SK-N-SH (cell line): ENCODE results near the gene PIP5K1B. TPM values are rescaled to one million over a fixed set of nuclear protein-coding genes. Genes with fewer than 3 reads are reported as not detected.

Experiments
- CTCF ChIA-PET: fragments of 300-600, 350-600 bp; formaldehyde crosslinking; extraction: SDS; loops from one replicate; lab custom pipeline; 2021; lab: Yijun Ruan, JAX
- POLR2A ChIA-PET: fragments of 350-600 bp; sonication (Branson Sonifier 250); formaldehyde crosslinking; extraction: SDS; loops from one replicate; lab custom pipeline; 2020; ENCODE audit warnings: antibody characterized with exemption, inconsistent platforms; lab: Yijun Ruan, JAX
- DNase-seq: peaks from one replicate; pipeline ENCODE4 v3.0.0; 2012
- H2AFZ ChIP-seq: fragments of 200-600 bp; sonication (generic); 2 replicates; pipeline ENCODE4 v1.8.1; 2016; ENCODE audit warnings: antibody characterized with exemption, mild to moderate bottlenecking, low read depth
- H3F3A ChIP-seq: fragments of 200-600 bp; sonication (generic); replicated peaks from 2 replicates; pipeline ENCODE3; 2016; ENCODE audit warnings: antibody characterized with exemption, mild to moderate bottlenecking; ENCODE audit not compliant: insufficient read depth
- H3K27ac ChIP-seq, 2 experiments: fragments of 200-500 bp in 1 of 2; fragments of 200-600 bp in 1 of 2; sonication (Bioruptor generic) in 1 of 2; sonication (generic), shearing (Covaris generic) in 1 of 2; 2 replicates each; pipeline versions ENCODE4 v1.5.1 to v1.6.1; 2014 to 2016; ENCODE audit warnings: low read depth in 2 of 2, inconsistent platforms in 1 of 2, low read length in 1 of 2, mild to moderate bottlenecking in 1 of 2, mixed read lengths in 1 of 2
- H3K27me3 ChIP-seq: fragments of 200-600 bp; sonication (generic), shearing (Covaris generic); 2 replicates; pipeline ENCODE4 v1.6.1; 2016; ENCODE audit warnings: mixed run types; ENCODE audit not compliant: insufficient read depth
- H3K36me3 ChIP-seq, 2 experiments: fragments of 200-500 bp in 1 of 2; fragments of 200-600 bp in 1 of 2; sonication (Bioruptor generic) in 1 of 2; sonication (generic) in 1 of 2; replicated peaks in 1 of 2; 2 replicates each; pipeline versions ENCODE3 to v1.5.1; 2014 to 2016; ENCODE audit warnings: low read length in 1 of 2, mild to moderate bottlenecking in 1 of 2; ENCODE audit not compliant: insufficient read depth in 2 of 2, control insufficient read depth in 1 of 2
- H3K4me1 ChIP-seq, 2 experiments: fragments of 200-500 bp in 1 of 2; fragments of 200-600 bp in 1 of 2; sonication (Bioruptor generic) in 1 of 2; sonication (generic), shearing (Covaris generic) in 1 of 2; 2 replicates each; pipeline versions ENCODE4 v1.5.1 to v1.6.1; 2014 to 2016; ENCODE audit warnings: low read depth in 1 of 2, low read length in 1 of 2, mixed run types in 1 of 2; ENCODE audit not compliant: insufficient read depth in 2 of 2, control insufficient read depth in 1 of 2
- H3K4me2 ChIP-seq: fragments of 200-600 bp; sonication (generic), shearing (Covaris generic); 2 replicates; pipeline ENCODE4 v1.6.1; 2017; ENCODE audit warnings: mixed run types
- H3K4me3 ChIP-seq, 2 experiments: fragments of 200-500 bp in 1 of 2; fragments of 200-600 bp in 1 of 2; sonication (Bioruptor generic) in 1 of 2; sonication (generic), shearing (Covaris generic) in 1 of 2; 2 replicates each; pipeline versions ENCODE4 v1.5.1 to v1.8.1; 2014 to 2016; ENCODE audit warnings: low read depth in 2 of 2, inconsistent platforms in 1 of 2, low read length in 1 of 2, mild to moderate bottlenecking in 1 of 2, mixed read lengths in 1 of 2, moderate library complexity in 1 of 2
- H3K79me2 ChIP-seq: fragments of 200-600 bp; sonication (generic); 2 replicates; pipeline ENCODE4 v1.8.1; 2017; ENCODE audit warnings: mild to moderate bottlenecking; ENCODE audit not compliant: insufficient read depth
- H3K9ac ChIP-seq: fragments of 200-600 bp; sonication (generic); 2 replicates; pipeline ENCODE4 v1.6.1; 2017; ENCODE audit warnings: mixed run types
- H3K9me2 ChIP-seq: fragments of 200-600 bp; sonication (generic); 2 replicates; pipeline ENCODE4 v1.6.1; 2017; ENCODE audit warnings: mixed run types
- H3K9me3 ChIP-seq: fragments of 200-600 bp; sonication (generic); 2 replicates; pipeline ENCODE4 v1.6.1; 2017; ENCODE audit warnings: mixed run types, mild to moderate bottlenecking, moderate library complexity
- H4K20me1 ChIP-seq: fragments of 200-600 bp; sonication (generic); 2 replicates; pipeline ENCODE4 v1.6.1; 2017; ENCODE audit warnings: mild to moderate bottlenecking, mixed run types; ENCODE audit not compliant: insufficient read depth
- CHD2 ChIP-seq: fragments of 150-350 bp; IDR thresholded peaks from 2 replicates; pipeline ENCODE4 v1.6.1; 2018; ENCODE audit warnings: low read length; ENCODE audit not compliant: partially characterized antibody
- EP300 ChIP-seq, 2 experiments: IDR thresholded peaks; 2 replicates each; pipeline versions ENCODE4 v1.4.0 to v1.6.1; 2012; ENCODE audit warnings: borderline replicate concordance in 1 of 2, low read depth in 1 of 2, low read length in 1 of 2
- GABPA ChIP-seq: IDR thresholded peaks from 2 replicates; pipeline ENCODE4 v1.4.0; 2012; ENCODE audit warnings: low read depth, mild to moderate bottlenecking
- GATA2 ChIP-seq: sonication (generic); formaldehyde crosslinking; IDR thresholded peaks from 2 replicates; pipeline ENCODE4 v1.5.0; 2020; ENCODE audit warnings: mild to moderate bottlenecking, missing genetic modification reagents
- JUND ChIP-seq: IDR thresholded peaks from 2 replicates; pipeline ENCODE4 v1.4.0; 2012
- MXI1 ChIP-seq: IDR thresholded peaks from 2 replicates; pipeline ENCODE4 v1.6.1; 2012; ENCODE audit warnings: mild to moderate bottlenecking, low read depth, low read length, improper control_type of control experiment
- NFIC ChIP-seq: IDR thresholded peaks from 2 replicates; pipeline ENCODE4 v1.4.0; 2012; ENCODE audit warnings: borderline replicate concordance
- POLR2AphosphoS5 ChIP-seq: IDR thresholded peaks from 2 replicates; pipeline ENCODE4 v1.6.1; 2012; ENCODE audit warnings: low read depth, low read length
- RAD21 ChIP-seq: IDR thresholded peaks from 2 replicates; pipeline ENCODE4 v1.6.1; 2012; ENCODE audit warnings: mild to moderate bottlenecking, low read length
- RCOR1 ChIP-seq: fragments of 150-350 bp; IDR thresholded peaks from 2 replicates; pipeline ENCODE4 v1.6.1; 2017; ENCODE audit warnings: antibody characterized with exemption, low read length
- REST ChIP-seq: IDR thresholded peaks from 2 replicates; pipeline ENCODE4 v1.6.1; 2012; ENCODE audit warnings: mild to moderate bottlenecking, low read depth, low read length, moderate library complexity
- RFX5 ChIP-seq: IDR thresholded peaks from 2 replicates; pipeline ENCODE4 v1.6.1; 2012; ENCODE audit warnings: mild to moderate bottlenecking, improper control_type of control experiment, low read length
- SIN3A ChIP-seq: IDR thresholded peaks from 2 replicates; pipeline ENCODE4 v1.6.1; 2012; ENCODE audit warnings: low read depth, mild to moderate bottlenecking, low read length, moderate library complexity, borderline replicate concordance
- TAF1 ChIP-seq: IDR thresholded peaks from 2 replicates; pipeline ENCODE4 v1.6.1; 2012; ENCODE audit warnings: low read depth, mild to moderate bottlenecking, low read length, moderate library complexity, borderline replicate concordance
- TCF12 ChIP-seq: IDR thresholded peaks from 2 replicates; pipeline ENCODE4 v1.4.0; 2012
- WGBS: methylation state at CpG from one replicate; pipeline ENCODE4 v1.1.6; 2017; ENCODE audit warnings: low lambda C conversion rate; 5-methylcytosine and 5-hydroxymethylcytosine counted together
- polyA plus RNA-seq, 3 experiments: library from polyadenylated mRNA; depleted of rRNA; stranded (reverse); fragments of >200 nt; gene quantifications; 2 replicates each; pipeline ENCODE4 v1.2.3, GENCODE V29; 2012
- TF ChIP-seq, protein P1 (sequence below): fragments of 150-350 bp; IDR thresholded peaks from 2 replicates; pipeline ENCODE4 v1.6.1; 2017; ENCODE audit warnings: antibody characterized with exemption, low read length, low read depth, borderline replicate concordance
- TF ChIP-seq, protein P2 (sequence below): fragments of 150-350 bp; IDR thresholded peaks from 2 replicates; pipeline ENCODE4 v1.6.1; 2016; ENCODE audit warnings: mild to moderate bottlenecking, low read depth, low read length
- TF ChIP-seq, protein P3 (sequence below): IDR thresholded peaks from 2 replicates; pipeline ENCODE4 v1.4.0; 2012; ENCODE audit warnings: low read depth

The PIP5K1B gene
- polyA plus RNA-seq, 1 of the 3 experiments (the other 2 are of a cell fraction): not detected

DNA sequence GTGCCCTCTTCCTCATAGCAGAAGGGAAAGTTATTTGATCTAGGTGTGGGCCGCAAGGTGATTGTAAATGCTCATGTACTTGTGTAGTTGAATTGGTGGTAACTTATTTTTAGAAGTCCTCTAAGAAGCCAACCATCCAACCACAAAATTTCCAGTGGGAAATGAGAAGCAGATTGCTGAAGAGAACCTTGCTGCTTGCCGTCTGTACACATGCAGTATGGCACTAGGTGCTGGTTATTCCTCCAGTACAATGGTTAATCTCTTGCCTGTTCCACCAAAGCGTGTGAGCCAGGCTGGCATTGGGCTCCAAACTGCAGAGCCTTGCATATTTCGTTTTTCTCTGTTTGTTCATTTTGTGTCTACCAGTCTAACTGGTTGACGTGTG is 28.0 kb downstream of the PIP5K1B start:
- Histone ChIP-seq H3K9me3 (no peaks in the 10 kb centered on the region), H3K9ac (no peak overlapping the region)
- WGBS: 4% methylated on average over 5 of the region's 5 CpGs

More for the DNA sequence above, 28.0 kb downstream of the PIP5K1B start:
- Histone ChIP-seq H3K36me3 (no peaks in the 10 kb centered on the region), H2AFZ (no peak overlapping the region), H3K9me2 (no peaks in the 10 kb centered on the region), H3K27ac (no peak overlapping the region), H3K4me3 (no peak overlapping the region), H3K4me2 (no peak overlapping the region), H3K27me3 (no peaks in the 10 kb centered on the region), H3F3A (no peaks in the 10 kb centered on the region), H3K4me1 (no peaks in the 10 kb centered on the region), H4K20me1 (no peaks in the 10 kb centered on the region), H3K79me2 (no peaks in the 10 kb centered on the region)
- POLR2A ChIA-PET: no interaction called here
- no peak for DNase-seq
- no peak for TF ChIP-seq MXI1
- TF ChIP-seq JUND: no peak
- TF ChIP-seq TCF12: no peak
- no peak for TF ChIP-seq RAD21
- TF ChIP-seq GATA2 (CRISPR knock-in tag): no peak
- TF ChIP-seq, protein P1, sequence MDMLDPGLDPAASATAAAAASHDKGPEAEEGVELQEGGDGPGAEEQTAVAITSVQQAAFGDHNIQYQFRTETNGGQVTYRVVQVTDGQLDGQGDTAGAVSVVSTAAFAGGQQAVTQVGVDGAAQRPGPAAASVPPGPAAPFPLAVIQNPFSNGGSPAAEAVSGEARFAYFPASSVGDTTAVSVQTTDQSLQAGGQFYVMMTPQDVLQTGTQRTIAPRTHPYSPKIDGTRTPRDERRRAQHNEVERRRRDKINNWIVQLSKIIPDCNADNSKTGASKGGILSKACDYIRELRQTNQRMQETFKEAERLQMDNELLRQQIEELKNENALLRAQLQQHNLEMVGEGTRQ: no peak
- TF ChIP-seq, protein P2, sequence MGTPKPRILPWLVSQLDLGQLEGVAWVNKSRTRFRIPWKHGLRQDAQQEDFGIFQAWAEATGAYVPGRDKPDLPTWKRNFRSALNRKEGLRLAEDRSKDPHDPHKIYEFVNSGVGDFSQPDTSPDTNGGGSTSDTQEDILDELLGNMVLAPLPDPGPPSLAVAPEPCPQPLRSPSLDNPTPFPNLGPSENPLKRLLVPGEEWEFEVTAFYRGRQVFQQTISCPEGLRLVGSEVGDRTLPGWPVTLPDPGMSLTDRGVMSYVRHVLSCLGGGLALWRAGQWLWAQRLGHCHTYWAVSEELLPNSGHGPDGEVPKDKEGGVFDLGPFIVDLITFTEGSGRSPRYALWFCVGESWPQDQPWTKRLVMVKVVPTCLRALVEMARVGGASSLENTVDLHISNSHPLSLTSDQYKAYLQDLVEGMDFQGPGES: no peak
- TF ChIP-seq REST: no peak
- TF ChIP-seq RCOR1: no peak
- no peak for TF ChIP-seq GABPA
- TF ChIP-seq SIN3A: no peak
- TF ChIP-seq TAF1: no peak
- TF ChIP-seq, protein P3, sequence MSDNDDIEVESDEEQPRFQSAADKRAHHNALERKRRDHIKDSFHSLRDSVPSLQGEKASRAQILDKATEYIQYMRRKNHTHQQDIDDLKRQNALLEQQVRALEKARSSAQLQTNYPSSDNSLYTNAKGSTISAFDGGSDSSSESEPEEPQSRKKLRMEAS: no peak
- TF ChIP-seq POLR2AphosphoS5: no peak
- no peak for TF ChIP-seq EP300 (IDR thresholded peaks at IDR 0.05; ENCODE audit: borderline replicate concordance in 1 of 2, low read depth in 1 of 2, low read length in 1 of 2)
- TF ChIP-seq NFIC: no peak
- no peak for TF ChIP-seq CHD2
- TF ChIP-seq RFX5: no peak
- CTCF ChIA-PET: interaction anchor here (0.9 kb wide), 1 partner anchor 11 kb away, joined by 3 read pairs; no protein-coding TSS in a partner anchor
